HG03520 (cell line): ENCODE results near the gene FARP1.
"Not testable (repeated sequence)": the region's sequence is repeated elsewhere in the genome, so short reads cannot be mapped to it uniquely, and the experiment has no call there.

Source experiments
- ATAC-seq: cut with Tn5 transposase; IDR thresholded peaks from one replicate; pipeline ENCODE4 v1.9.1; 2021; ENCODE audit warnings: mild to moderate bottlenecking, moderate library complexity; ENCODE audit not compliant: unreplicated experiment

Gene FARP1

DNA sequence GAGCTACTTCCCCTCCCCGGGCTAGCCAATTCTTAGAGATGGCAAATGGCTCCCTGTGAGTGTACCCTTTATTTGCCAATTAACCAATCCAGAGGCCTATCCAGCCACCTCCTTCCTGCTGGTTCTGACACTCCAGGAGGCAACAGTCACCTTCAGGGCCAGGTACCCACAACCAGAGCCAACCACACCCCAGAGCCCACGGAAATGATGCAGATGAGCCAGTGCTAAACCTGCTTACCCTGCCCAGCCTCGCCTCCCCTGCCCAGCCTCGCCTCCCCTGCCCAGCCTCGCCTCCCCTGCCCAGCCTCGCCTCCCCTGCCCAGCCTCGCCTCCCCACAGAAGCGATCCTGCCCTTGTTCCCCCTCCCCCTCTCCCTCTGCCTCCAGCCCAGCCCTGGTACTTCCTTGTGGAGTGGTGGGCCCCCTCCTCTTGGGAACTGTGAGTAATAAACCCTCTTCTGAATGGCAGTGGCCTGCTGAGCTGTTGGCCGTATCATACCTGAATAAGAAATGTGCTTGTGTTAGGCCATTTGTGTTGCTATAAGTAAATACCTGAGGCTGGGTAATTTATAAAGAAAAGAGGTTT lies 207.9 kb downstream of the FARP1 start:
- ATAC-seq: no peak

DNA sequence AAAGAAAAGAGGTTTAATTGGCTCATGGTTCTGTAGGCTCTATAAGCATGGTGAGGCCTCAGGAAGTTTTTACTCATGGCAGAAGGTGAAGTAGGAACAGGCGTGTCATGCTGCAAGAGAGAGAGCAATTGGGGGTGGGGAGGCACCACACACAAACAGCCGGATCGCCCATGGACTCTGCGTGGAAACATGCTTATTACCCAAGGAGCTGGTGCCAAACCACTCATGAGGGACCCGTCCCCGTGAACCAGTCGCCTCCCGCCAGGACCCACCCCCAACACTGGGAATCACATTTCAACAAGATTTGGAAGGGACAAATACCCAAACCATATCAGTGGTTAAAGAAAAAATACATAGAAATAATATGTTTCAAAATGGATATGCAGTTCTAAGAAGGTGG lies 208.7 kb downstream of the FARP1 start:
- no peak for ATAC-seq

DNA sequence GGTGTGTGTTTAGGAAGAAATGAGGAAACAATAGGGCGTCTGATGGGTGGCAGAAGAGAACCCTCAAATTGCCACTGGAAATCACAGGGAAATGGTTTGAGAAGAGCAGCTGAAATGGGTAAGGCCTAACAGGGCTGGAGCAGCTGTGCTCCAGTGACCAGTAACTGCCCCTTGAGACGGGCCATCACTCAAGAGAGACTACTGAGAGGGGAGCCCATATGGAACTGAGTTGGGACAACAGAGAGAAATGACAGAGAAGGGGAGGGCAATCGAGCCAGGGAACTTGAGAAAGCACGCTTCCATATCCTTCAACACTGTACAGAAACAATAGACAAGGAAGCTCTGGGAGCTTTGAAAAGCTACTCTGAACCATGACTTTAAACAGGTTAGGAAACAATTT lies 209.3 kb downstream of the FARP1 start:
- ATAC-seq: no peak

DNA sequence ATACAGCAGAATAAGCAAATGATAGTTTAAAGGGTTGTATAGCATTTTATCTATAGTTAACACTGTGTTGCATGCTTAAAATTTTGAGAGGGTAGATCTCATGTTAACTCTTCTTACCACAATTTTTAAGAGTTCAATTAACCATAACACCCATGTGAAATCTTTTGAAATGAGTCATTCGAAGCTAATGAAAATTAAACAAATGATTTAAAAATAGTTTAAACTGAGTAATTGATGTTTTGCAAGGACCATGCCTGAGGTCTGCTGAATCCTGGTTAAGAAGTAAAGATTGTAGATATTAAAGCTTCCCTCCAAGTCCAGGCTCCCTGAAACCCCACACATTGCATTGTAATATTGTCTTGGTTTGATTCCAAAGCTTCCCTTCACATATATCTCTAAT lies 210.9 kb downstream of the FARP1 start:
- no peak for ATAC-seq

DNA sequence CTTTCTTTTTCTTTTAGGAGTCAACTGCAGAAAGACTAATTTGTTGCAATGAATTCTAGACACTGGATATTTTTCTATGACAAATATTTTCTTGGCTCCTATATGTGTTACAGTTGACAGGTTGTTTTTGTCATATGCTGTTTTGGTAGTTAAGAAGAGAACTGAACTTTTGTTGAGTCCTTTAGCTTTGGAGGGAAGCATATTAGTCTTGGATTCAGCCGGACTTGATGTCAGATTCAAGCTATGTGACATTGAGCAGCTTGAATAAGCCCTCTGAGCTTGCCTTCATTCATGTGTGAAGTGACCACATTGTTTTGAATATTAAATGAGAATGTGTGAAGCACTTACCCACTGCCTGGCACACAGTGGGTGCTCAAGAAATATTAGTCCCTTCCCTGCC lies 216.0 kb downstream of the FARP1 start:
- no peak for ATAC-seq

DNA sequence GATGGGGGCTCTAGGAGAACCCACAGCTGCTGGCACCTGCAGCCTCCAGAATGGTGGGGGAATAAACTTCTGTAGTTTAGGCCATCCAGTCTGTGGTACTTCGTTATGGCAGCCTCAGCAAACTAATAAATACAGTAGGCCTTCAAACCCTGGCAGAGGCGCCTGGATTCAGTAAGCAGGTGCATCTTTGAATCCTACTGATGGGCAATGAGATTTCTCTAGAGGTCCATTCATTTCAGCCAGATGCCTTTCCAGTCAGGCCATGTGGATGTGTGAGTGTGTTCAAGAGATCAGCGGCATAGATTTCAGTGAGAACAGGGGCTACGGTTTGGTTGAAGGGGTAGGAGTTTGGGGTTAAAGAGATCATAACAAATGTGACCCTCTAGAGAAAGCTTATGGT lies 217.7 kb downstream of the FARP1 start:
- no peak for ATAC-seq

DNA sequence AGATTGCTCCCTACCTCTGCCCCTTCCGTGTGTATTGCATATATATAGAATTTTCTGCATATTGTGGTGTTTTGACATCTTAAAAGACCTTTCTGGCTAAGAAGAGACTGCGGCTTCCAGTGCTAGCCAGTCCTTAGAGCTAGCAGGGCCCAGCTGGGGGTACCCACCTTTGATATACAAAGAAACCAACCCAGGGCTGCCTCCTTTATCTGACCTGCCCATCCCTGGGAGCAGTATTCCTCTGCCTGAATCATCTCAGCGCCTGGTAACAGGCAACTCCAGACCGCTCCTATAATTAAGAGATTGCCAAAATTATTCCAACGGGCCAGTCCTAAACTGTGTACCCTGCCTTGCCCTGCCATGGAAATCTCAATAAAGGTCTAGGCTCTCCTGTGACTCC lies 220.4 kb downstream of the FARP1 start:
- no peak for ATAC-seq

DNA sequence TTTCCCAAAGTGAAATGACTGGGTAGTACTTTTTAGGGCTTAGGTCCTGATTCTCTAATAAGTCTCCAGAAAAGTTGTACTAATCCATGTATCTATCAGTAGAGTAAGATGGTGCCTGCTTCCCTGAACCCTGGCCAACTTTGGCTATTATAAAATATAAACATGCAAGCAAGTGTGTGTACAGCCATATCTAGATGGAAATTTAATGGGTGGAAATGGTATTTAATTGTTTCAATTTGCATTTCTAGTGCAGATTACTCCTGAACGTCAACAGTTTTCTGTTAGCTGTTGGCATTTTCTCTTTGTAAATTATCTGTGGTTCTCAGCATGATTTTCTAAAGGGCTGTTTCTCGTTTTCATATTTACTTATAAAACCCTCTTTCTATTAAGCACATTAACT lies 221.3 kb downstream of the FARP1 start:
- no peak for ATAC-seq

DNA sequence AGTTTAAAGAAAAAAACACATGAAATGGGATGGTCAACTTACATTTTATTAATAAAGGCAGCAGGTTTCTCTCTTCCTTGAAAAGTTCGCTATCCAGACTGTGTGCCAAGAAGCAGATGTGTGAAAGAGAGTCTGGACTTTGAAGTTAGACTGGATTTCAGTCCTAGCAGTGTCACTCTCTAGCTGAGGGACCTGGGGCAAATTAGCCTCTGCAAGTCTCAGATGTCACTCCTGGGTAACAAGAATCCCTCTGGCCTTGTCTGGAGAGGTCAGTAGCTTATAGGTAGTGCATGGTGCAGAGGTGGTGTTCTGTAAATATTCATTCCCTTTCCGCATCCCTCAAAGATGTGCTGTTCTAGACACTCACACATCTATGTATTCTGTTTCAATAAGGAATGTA lies 221.8 kb downstream of the FARP1 start:
- no peak for ATAC-seq

DNA sequence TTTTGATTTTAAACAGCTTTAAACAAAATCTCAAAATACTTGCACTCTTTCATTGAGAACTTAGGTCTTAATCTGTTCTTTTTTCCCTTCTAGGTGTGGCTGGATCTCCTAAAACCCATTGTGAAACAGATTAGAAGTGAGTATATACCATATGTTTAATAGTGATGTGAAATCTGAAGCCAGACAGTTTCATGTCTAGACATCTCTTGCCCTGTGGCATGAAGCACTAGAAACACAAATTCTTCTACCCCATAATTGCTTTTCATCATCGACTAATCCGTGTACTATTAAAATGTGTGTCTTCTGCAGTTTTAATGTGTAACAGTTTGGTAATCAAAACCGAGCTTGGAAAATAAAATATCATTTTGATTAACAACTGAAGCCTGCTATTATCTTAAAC lies 222.4 kb downstream of the FARP1 start:
- no peak for ATAC-seq

DNA sequence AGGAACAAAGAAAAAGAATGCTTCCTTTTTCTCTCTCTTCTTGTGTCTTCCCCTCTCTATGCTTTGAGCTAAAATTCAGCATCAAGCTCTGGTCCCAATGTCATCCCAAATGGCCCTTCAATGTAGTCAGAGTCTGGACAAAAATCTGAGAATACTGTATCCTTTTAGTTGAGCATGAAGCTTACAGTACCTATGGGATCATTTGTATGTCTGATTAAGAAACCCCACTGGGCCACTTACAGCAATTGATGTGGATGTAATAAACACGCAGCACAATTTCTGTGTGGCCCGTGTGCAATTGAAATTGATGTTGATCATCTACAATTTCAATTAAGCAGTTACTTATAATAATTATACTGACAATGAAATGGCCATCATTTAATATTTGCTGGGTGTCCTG lies 223.1 kb downstream of the FARP1 start:
- ATAC-seq: no peak

DNA sequence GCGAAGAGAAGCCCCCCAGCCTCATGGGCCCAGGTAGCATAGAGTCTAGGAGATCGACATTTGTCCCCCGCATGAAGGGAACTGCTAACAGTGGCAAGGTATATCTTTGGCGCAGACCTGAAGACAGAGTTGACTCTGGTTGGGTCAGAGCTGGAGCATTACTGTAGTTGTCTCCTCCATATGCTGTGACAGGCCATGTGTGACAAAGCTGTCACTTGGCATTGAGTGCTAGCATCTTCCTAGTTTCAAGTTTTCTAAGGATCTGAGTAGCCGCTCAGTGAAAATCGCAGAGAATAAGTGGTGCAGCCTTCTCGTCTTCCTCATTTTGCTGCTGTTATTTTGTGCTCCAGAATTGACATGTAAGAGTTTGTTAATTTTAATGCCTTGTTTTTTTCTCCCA lies 223.5 kb downstream of the FARP1 start:
- no peak for ATAC-seq

DNA sequence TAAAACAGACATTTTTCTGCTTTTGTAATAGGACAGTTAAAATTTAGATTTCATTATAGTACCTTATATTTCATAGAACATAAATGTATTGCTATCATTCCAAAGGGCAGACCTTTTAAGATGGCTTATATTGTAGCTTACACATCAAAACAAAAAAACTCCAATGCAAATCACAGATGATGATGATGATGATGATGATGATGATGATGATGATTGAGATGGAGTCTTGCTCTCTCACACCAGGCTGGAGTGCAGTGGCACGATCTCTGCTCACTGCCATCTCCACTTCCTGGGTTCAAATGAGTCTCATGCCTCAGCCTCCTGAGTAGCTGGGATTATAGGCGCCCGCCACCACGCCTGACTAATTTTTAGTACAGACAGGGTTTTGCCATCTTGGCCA lies 224.1 kb downstream of the FARP1 start:
- ATAC-seq: no peak

DNA sequence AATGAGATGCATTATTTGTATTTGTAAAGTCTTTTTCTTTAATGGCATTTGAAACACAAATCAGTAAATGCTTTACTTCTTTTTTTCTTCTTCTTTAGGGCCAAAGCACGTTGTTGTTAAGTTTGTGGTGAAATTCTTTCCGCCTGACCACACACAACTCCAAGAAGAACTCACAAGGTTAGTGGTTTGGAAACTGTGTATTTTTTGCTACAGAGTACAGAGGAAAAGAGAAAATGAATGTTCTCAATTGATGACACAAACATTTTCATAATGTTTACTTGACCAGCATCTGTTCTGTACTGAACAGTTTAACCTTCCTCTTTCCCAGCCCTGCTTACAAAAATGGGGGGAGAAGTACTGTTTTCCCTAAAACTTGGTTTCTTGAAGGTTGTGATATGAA lies 225.1 kb downstream of the FARP1 start:
- no peak for ATAC-seq

DNA sequence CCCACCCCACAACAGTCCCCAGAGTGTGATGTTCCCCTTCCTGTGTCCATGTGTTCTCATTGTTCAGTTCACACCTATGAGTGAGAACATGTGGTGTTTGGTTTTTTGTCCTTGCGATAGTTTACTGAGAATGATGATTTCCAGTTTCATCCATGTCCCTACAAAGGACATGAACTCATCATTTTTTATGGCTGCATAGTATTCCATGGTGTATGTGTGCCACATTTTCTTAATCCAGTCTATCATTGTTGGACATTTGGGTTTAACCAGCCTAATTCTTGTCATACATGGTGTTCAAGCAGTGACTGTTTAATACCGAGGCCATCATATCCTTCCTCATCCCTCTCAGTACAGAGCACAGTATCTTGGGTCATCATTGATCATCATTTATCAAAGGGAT lies 226.6 kb downstream of the FARP1 start:
- ATAC-seq: not testable (repeated sequence)

DNA sequence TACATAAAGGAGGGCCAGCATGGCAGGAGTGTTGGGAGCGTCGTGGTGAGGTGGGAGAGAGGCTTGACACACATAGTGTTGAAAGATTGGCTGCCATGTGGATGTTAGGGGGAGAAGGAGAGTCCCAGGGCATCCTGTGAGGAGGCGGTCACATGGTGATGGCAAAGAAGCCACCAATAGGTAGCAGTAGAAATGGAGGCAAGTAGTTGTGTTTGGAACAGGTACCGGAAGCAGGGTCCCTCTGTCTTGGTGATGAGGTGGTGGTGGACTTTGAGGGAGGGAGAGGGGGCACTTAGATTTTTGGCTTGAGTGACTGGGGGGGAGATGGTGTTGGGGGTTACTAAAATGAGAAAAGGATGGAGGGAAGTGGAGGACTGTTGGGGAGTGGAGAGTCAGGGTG lies 227.4 kb downstream of the FARP1 start:
- ATAC-seq: no peak

DNA sequence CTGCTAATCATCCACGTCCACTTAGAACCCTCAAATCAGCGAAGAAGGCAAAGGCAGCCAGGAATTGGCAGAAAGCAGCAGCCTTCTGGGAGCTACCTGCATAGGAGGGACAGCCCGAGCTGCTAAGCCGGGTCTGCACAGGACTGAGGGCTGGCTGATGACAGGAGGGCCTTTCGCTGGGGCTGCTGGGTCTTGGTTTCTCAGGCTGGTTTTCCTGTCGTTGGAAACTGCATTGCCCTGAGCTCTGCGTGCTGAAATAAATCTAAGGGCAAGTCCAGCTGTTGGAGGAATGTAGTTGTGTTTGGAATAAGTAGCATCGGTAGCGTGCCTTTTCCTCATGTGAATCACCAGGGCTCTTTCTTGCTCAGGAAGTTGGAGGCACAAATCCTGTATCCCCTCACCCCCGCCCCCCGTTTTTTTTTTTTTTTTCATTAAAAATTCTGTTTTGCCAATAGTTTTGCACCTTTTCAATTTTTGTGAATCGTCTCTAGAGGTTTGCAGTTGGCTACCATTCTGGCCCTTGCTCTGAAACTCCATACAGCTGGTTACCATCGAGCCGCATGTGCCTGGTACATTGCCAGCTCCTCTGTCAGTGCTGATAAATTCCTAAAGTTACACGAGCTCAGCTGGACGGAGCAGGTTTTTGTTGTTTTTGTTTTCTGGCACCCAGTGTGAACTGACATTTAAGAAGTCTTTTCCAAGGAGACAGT lies 228.1 kb downstream of the FARP1 start:
- no peak for ATAC-seq

DNA sequence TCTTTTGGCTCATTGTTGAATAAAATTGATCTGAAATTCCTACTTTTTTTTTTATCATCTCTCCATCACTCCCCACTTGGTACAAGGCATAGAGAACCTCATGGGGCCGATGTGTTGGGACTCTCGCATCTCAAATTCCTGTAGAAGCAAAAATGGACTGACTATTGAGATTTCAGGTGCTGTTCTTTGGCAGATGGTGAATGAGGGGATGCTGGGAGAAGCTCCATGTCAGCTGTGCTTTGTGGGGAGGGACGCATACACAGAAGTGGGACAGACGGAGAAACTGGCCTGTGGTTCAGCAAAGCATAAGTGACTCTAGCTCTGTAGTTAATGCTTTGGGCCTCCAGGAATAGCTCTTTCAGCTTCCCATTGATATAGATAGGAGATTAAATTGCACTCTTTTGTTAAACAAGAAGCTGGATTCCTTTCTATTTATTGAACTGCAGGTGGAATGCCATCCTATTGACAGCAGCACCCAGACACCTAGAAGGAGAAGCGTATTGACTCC lies 228.7 kb downstream of the FARP1 start:
- ATAC-seq: no peak

DNA sequence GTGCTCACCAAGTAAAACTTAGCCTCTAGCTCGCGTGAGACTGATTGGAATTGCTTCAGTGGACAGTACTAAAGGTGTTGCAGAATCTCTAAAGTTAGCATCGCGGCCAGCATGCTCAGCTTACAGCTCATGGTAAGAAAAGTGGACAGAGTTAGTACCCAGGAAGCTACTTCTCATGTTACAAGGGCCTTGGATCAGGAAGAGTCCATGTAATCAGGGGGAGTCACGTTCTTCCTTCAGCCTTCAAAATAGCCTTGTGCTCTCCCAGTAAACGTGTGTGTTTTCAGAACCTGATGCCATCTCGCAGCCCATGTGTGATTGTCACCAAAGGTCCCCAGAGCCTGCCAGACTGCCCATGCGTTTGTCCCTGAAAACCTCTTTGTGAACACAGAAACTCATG lies 230.0 kb downstream of the FARP1 start:
- no peak for ATAC-seq

DNA sequence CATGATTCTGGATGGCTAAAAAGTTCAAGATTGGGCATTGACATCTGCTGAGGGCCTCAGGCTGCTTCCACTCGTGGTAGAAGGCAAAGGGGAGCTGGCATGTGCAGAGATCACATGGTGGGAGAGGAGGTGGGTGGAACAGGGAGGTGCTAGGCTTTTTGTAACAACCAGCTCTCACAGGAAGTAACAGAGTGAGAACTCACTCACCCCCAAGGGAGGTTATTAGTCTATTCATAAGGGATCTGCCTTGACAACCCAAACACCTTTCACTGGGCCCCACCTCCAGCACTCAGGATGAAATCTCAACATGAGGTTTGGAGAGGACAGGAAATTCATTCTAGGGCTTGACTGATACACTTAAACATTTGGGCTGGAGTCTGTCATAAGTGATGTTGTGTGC lies 231.9 kb downstream of the FARP1 start:
- no peak for ATAC-seq

DNA sequence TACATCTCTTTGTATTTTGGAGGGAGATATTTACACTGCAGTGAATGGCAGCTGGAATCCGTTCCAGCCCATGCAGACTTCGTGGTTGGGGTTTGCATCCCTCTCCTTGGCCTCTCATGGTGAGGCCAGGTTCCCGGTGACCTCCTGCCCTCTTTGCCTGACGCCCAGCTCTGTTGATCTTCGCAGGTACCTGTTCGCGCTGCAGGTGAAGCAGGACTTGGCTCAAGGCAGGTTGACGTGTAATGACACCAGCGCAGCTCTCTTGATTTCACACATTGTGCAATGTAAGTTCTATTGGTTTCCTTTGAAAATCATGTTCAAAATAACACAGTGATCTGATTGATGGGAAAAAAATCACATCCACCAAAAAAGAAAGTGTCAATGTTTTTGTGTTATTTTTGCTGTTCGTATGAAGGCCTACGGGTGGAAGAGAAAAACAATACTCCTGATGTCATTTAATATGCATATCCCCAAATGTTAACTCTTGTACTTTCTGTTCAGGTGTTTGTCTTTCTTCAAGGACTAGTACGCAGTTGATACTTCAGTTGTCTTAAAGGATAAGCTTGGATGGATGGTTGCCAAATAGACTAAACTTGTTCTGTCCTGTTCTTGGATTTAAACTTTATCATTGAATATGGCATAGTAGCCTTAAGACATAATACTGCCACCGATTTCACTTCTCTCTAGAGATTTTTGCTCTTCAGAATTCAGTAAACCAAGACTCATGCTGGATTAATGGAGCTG lies 234.9 kb downstream of the FARP1 start:
- no peak for ATAC-seq

DNA sequence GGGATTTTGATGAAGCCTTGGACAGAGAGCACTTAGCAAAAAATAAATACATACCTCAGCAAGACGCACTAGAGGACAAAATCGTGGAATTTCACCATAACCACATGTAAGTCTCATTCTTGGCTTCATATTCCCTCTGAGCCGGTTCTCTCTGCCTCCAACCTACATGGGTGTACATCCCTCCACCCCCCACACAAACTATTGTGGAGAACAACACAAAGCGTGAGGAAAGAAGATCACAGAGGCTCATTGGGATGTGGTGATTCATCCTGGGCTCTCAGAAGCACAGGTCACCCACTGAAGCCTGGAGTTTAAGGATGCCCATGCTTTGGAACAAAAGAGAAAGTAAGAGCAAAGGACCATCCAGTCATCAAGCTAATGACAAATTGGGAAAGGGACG lies 241.8 kb downstream of the FARP1 start:
- no peak for ATAC-seq
